Measurements from ENCODE around the gene KDM2B. TPM values are rescaled to one million over a fixed set of nuclear protein-coding genes. Genes with fewer than 3 reads are reported as not detected.

KDM2B gene
- total and polyA plus RNA-seq, 2 of the 8 experiments (the other 6 are each of a cell fraction or from before 2014, with no cell fraction given) = 111 to 162 TPM

DNA sequence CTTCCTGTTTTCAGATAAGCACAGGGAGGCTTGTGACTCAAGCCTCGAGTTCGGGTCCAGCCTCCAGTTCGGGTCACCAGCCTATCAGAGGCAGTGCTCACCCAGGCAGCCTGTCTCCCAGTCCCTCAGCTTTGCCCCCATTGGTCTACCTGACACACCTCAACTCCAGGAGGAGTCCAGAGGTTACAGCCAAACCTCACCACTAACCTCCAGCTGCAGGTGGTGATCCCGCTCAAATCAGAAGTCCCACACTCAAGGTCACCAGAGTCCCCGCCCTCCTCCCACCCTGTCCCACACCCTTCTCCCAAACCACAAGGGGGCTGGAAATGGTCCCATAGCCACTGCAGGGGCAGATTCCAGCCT lies 42.1 kb downstream of the KDM2B start:
- H2BK12ac ChIP-seq (ENCODE audit: low read depth, low read length) = no peak overlapping the region
- no peak for DNase-seq (ENCODE audit: low read depth in 1 of 2, low spot score in 2 of 2)
- peak overlapping the region; percentile 86 to 95 for H3K4me2 ChIP-seq (ENCODE audit: insufficient read depth in 1 of 2, low read depth in 2 of 2, low read length in 2 of 2)

More for the DNA sequence above, 42.1 kb downstream of the KDM2B start:
- peaks cover 14% of the 10 kb centered on the region for H3K23me2 ChIP-seq (ENCODE audit: low read depth, low read length)
- H4K5ac ChIP-seq (ENCODE audit: insufficient read length, low read depth, low read length) = no peak overlapping the region
- ChIA-PET POLR2A (ENCODE audit: partially characterized antibody) (interaction anchor here (1.2 to 40.9 kb wide), 4 partner anchors 14 to 130 kb away, joined by 3 to 793 read pairs (median 8); partner anchors contain the start of genes KDM2B and MORN3), CTCF (ENCODE audit: partially characterized antibody) (interaction anchor here (0.6 to 1.4 kb wide), 7 partner anchors 8 to 113 kb away, joined by 3 to 5 read pairs (median 3); no protein-coding TSS in a partner anchor)
- H2AK5ac ChIP-seq (ENCODE audit: low read depth, low read length) = no peak overlapping the region
- no peaks in the 10 kb centered on the region for H3K9me3 ChIP-seq (ENCODE audit: insufficient read depth in 2 of 2, low read depth in 1 of 2, low read length in 1 of 2)
- peak overlapping the region in 2 of 4 experiments; percentile 43 to 59; a peak in 5 of 8 replicates for H3K4me3 ChIP-seq (ENCODE audit: extremely low read depth in 1 of 4, insufficient read depth in 2 of 4, low read depth in 3 of 4, low read length in 4 of 4)
- peaks cover 13% of the 10 kb centered on the region for H3K79me1 ChIP-seq (ENCODE audit: low read depth, low read length)
- H3K4me1 ChIP-seq (replicated peaks in 1 of 4; ENCODE audit: control insufficient read depth in 3 of 4, insufficient read depth in 4 of 4, low read length in 3 of 4) = peaks cover 7 to 30% (median 25%) of the 10 kb centered on the region in 4 experiments
- no peak overlapping the region for H2BK20ac ChIP-seq (ENCODE audit: low read length)
- no peak overlapping the region for H3K4ac ChIP-seq (replicated peaks; ENCODE audit: insufficient read length, low read depth, low read length)
- no peak overlapping the region for H3K23ac ChIP-seq (ENCODE audit: insufficient read length)
- H2BK120ac ChIP-seq (replicated peaks; ENCODE audit: low read depth, low read length) = no peak overlapping the region
- no peak overlapping the region for H3K27ac ChIP-seq (ENCODE audit: low read depth, low read length)
- H3K9ac ChIP-seq (replicated peaks in 1 of 4; ENCODE audit: extremely low read depth in 1 of 4, low read depth in 3 of 4, low read length in 3 of 4) = no peak overlapping the region
- H2BK15ac ChIP-seq (ENCODE audit: low read length) = no peak overlapping the region
- H4K20me1 ChIP-seq (replicated peaks in 1 of 2; ENCODE audit: control insufficient read depth in 1 of 2, insufficient read depth in 2 of 2, low read length in 2 of 2) = peaks cover 33 to 43% of the 10 kb centered on the region in 2 experiments
- H3K36me3 ChIP-seq (ENCODE audit: control insufficient read depth in 2 of 4, insufficient read depth in 4 of 4, low read length in 3 of 4) = peaks cover under 1 to 9% (median 2%) of the 10 kb centered on the region in 4 experiments; a peak in 7 of 8 replicates
- H2AFZ ChIP-seq (ENCODE audit: low read length) = no peak overlapping the region
- WGBS, 2 experiments (ENCODE audit: extremely low coverage in 1 of 2, insufficient coverage in 1 of 2, insufficient read length in 1 of 2, insufficient replicate concordance in 2 of 2, low coverage in 1 of 2, low lambda C conversion rate in 2 of 2, missing lambda C conversion rate in 1 of 2) = 69% methylated on average over 5 of the region's 5 CpGs; no CpG with 5 or more reads in 1 of the 2 experiments
- no peak for FAIRE-seq
- H3K79me2 ChIP-seq (ENCODE audit: control insufficient read depth in 1 of 2, insufficient read depth in 2 of 2, low read length in 2 of 2) = peaks cover 0 to 26% of the 10 kb centered on the region in 2 experiments; a peak in 2 of 4 replicates
- no peak overlapping the region for H4K91ac ChIP-seq (replicated peaks; ENCODE audit: insufficient read length, low read length)
- no peak overlapping the region for H4K8ac ChIP-seq (ENCODE audit: extremely low read depth, insufficient read depth, low read length)
- TF ChIP-seq JUND (IDR thresholded peaks at IDR 0.05; ENCODE audit: low read length) (no peak), SP1 (IDR thresholded peaks at IDR 0.05; ENCODE audit: low read depth, low read length) (0 out of 2 replicates have a peak, but pooled peaks have one; percentile 28), RXRA (IDR thresholded peaks at IDR 0.05; ENCODE audit: insufficient read depth, low read depth, low read length) (no peak)
- no peak overlapping the region for H3K18ac ChIP-seq (ENCODE audit: extremely low read depth, low read length)
- peaks cover 0 to 9% (median 0%) of the 10 kb centered on the region in 4 experiments; a peak in 3 of 7 replicates for H3K27me3 ChIP-seq (replicated peaks in 1 of 4; ENCODE audit: control insufficient read depth in 3 of 4, extremely low read depth in 1 of 4, insufficient read depth in 3 of 4, low read length in 3 of 4)
- H2BK5ac ChIP-seq (ENCODE audit: low read depth, low read length) = no peak overlapping the region
- no peak overlapping the region for H3K56ac ChIP-seq (replicated peaks; ENCODE audit: insufficient read length, low read depth, low read length)
- H3K14ac ChIP-seq (ENCODE audit: insufficient read length) = no peak overlapping the region
